ENCODE data around the gene POU6F2.

DNA sequence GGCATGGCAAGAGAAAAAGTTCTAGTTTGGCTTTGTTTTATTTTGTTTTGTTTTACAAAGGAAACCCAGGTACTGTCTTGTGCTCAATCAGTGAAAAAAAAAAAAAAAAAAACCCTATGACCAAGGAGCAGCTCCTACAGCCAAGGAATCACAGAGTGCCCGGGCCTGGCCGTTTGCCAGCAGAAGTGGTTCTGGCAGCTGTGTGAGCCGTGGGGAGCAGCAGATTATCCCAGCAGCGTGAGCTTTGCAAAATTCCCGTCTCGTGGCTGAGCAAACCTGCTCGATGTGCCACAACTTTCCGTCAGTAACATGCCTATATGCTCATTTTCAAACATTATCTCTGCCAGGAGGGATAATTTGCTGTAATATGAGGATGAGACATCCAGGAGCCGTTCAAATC lies 293.7 kb downstream of the POU6F2 start:
- TF ChIP-seq, protein P1, sequence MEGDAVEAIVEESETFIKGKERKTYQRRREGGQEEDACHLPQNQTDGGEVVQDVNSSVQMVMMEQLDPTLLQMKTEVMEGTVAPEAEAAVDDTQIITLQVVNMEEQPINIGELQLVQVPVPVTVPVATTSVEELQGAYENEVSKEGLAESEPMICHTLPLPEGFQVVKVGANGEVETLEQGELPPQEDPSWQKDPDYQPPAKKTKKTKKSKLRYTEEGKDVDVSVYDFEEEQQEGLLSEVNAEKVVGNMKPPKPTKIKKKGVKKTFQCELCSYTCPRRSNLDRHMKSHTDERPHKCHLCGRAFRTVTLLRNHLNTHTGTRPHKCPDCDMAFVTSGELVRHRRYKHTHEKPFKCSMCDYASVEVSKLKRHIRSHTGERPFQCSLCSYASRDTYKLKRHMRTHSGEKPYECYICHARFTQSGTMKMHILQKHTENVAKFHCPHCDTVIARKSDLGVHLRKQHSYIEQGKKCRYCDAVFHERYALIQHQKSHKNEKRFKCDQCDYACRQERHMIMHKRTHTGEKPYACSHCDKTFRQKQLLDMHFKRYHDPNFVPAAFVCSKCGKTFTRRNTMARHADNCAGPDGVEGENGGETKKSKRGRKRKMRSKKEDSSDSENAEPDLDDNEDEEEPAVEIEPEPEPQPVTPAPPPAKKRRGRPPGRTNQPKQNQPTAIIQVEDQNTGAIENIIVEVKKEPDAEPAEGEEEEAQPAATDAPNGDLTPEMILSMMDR (IDR thresholded peaks at IDR 0.05; ENCODE audit: insufficient read depth, low read length) = no peak
- TF ChIP-seq POLR2AphosphoS5 (IDR thresholded peaks at IDR 0.05; ENCODE audit: low read depth) (no peak), GABPA (IDR thresholded peaks at IDR 0.05; ENCODE audit: low read depth) (no peak), SPI1 (IDR thresholded peaks at IDR 0.05; ENCODE audit: borderline replicate concordance, low read depth) (no peak)
- TF ChIP-seq, protein P2, sequence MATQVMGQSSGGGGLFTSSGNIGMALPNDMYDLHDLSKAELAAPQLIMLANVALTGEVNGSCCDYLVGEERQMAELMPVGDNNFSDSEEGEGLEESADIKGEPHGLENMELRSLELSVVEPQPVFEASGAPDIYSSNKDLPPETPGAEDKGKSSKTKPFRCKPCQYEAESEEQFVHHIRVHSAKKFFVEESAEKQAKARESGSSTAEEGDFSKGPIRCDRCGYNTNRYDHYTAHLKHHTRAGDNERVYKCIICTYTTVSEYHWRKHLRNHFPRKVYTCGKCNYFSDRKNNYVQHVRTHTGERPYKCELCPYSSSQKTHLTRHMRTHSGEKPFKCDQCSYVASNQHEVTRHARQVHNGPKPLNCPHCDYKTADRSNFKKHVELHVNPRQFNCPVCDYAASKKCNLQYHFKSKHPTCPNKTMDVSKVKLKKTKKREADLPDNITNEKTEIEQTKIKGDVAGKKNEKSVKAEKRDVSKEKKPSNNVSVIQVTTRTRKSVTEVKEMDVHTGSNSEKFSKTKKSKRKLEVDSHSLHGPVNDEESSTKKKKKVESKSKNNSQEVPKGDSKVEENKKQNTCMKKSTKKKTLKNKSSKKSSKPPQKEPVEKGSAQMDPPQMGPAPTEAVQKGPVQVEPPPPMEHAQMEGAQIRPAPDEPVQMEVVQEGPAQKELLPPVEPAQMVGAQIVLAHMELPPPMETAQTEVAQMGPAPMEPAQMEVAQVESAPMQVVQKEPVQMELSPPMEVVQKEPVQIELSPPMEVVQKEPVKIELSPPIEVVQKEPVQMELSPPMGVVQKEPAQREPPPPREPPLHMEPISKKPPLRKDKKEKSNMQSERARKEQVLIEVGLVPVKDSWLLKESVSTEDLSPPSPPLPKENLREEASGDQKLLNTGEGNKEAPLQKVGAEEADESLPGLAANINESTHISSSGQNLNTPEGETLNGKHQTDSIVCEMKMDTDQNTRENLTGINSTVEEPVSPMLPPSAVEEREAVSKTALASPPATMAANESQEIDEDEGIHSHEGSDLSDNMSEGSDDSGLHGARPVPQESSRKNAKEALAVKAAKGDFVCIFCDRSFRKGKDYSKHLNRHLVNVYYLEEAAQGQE (IDR thresholded peaks at IDR 0.05; ENCODE audit: insufficient replicate concordance, low read depth) = no peak

All from HL-60 (cell line).